ENCODE data around the gene ZAP70.
"Not testable (repeated sequence)": the region's sequence is repeated elsewhere in the genome, so short reads cannot be mapped to it uniquely, and the experiment has no call there.

Gene ZAP70
- total RNA-seq, result 230 to 720 (median 402) reads per million in 9 experiments

GRCh38 chr2:97713296-97714083 lies at the start of gene ZAP70:
Gene ZAP70 (plus strand): TSS chr2:97713576. CDS start chr2:97724037, 10,461 bp downstream.
- peak; percentile 68 for ATAC-seq (replicated peaks)
- Mint-ChIP-seq H3K27me3 (no peaks in the 10 kb centered on the region), H3K36me3 (ENCODE audit: insufficient read depth) (peaks cover 48% of the 10 kb centered on the region), H3K4me1 (ENCODE audit: low read depth in 2 of 2) (peaks cover 69 to 73% of the 10 kb centered on the region in 2 donors), H3K4me3 (peak within 1 kb of the TSS; percentile 95 to 96), H3K9me3 (no peaks in the 10 kb centered on the region), H3K27ac (peak within 1 kb of the TSS; percentile 97 to 99)
- DNase-seq, result peak; percentile 57 to 64 (median 57)

DNA sequence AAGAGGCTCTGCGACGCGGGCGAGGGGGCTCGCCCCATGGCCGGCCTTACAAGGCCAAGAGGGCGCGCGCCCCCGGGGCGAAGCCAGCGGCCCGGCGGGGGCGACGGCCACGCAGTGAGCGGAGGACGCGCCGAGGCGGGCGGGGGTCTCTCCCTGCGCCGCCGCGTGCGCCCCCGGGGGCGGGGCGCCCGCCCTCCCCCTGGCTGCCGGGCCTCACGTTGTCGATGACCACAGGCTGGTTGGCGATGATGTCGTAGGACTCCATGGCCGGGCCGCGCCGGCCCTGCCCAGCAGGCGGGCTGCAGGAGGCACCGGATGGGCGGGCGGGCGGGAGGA lies 49.8 kb upstream of the ZAP70 start:
- DNase-seq (no peak), ATAC-seq (replicated peaks) (no peak)
- H3K4me3 Mint-ChIP-seq, result peak overlapping the region; percentile 93 to 94
- no peaks in the 10 kb centered on the region for H3K9me3 Mint-ChIP-seq
- H3K36me3 Mint-ChIP-seq (ENCODE audit: insufficient read depth), result peaks cover 37% of the 10 kb centered on the region
- H3K27me3 Mint-ChIP-seq, result no peaks in the 10 kb centered on the region
- H3K27ac Mint-ChIP-seq, result peak overlapping the region; percentile 97 to 99
- peaks cover 29% of the 10 kb centered on the region in 2 donors for H3K4me1 Mint-ChIP-seq (ENCODE audit: low read depth in 2 of 2)

GRCh38 chr2:97663962-97664635 lies 49.3 kb upstream of the ZAP70 start, which contains the start of gene ACTR1B:
Gene ACTR1B (minus strand): TSS chr2:97664044. CDS start chr2:97663890, 154 bp downstream.
- Mint-ChIP-seq H3K27ac (peak within 1 kb of the TSS; percentile 97 to 99), H3K4me3 (peak within 1 kb of the TSS; percentile 93 to 94), H3K36me3 (ENCODE audit: insufficient read depth) (peaks cover 32% of the 10 kb centered on the region), H3K4me1 (ENCODE audit: low read depth in 2 of 2) (peaks cover 29% of the 10 kb centered on the region in 2 donors), H3K9me3 (no peaks in the 10 kb centered on the region), H3K27me3 (no peaks in the 10 kb centered on the region)
- DNase-seq, result peak; percentile 94 to 97 (median 96)
- ATAC-seq (replicated peaks), result peak; percentile 82

DNA sequence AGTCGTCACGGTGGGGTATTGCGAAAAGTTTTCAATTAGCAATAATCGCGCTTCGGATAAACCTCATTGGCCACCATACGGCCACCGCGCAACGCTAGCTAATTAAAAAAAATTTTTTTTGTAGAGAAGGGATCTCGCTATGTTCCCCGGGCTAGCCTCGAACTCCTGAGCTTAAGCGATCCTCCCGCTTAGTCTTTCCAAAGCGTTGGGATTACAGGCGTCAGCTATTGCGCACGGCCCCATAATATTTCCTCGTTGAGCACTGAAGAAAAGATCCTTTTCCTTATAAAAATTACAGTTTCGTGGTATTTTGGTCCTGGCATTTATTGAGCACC lies 48.8 kb upstream of the ZAP70 start:
- ATAC-seq (replicated peaks), result no peak
- DNase-seq, result no peak
- peaks cover 28 to 29% of the 10 kb centered on the region in 2 donors for H3K4me1 Mint-ChIP-seq (ENCODE audit: low read depth in 2 of 2)
- no peaks in the 10 kb centered on the region for H3K9me3 Mint-ChIP-seq
- H3K4me3 Mint-ChIP-seq, result peak overlapping the region; percentile 85 to 89
- H3K27me3 Mint-ChIP-seq, result no peaks in the 10 kb centered on the region
- peaks cover 28% of the 10 kb centered on the region for H3K36me3 Mint-ChIP-seq (ENCODE audit: insufficient read depth)
- H3K27ac Mint-ChIP-seq, result peak overlapping the region; percentile 96 to 99

GRCh38 chr2:97669448-97669847 lies 43.9 kb upstream of the ZAP70 start, which contains the start of gene C2orf92:
Gene C2orf92 (plus strand): TSS chr2:97669713. CDS start chr2:97669789, 76 bp downstream.
- DNase-seq (no peak), ATAC-seq (replicated peaks) (no peak)
- Mint-ChIP-seq H3K4me1 (ENCODE audit: low read depth in 2 of 2) (peaks cover 0 to 4% of the 10 kb centered on the region in 2 donors), H3K4me3 (no peak within 1 kb of the TSS), H3K27me3 (peaks cover 0 to 9% of the 10 kb centered on the region in 2 donors), H3K27ac (no peak within 1 kb of the TSS), H3K36me3 (ENCODE audit: insufficient read depth) (peaks cover 10% of the 10 kb centered on the region), H3K9me3 (no peaks in the 10 kb centered on the region)

GRCh38 chr2:97670471-97670870 lies 42.9 kb upstream of the ZAP70 start:
- peaks cover 0 to 9% of the 10 kb centered on the region in 2 donors for H3K27me3 Mint-ChIP-seq
- H3K9me3 Mint-ChIP-seq, result no peaks in the 10 kb centered on the region
- no peaks in the 10 kb centered on the region for H3K4me1 Mint-ChIP-seq (ENCODE audit: low read depth in 2 of 2)
- peaks cover 8% of the 10 kb centered on the region for H3K36me3 Mint-ChIP-seq (ENCODE audit: insufficient read depth)
- DNase-seq (no peak), ATAC-seq (replicated peaks) (no peak)
- no peak overlapping the region for H3K4me3 Mint-ChIP-seq
- H3K27ac Mint-ChIP-seq, result no peak overlapping the region

DNA sequence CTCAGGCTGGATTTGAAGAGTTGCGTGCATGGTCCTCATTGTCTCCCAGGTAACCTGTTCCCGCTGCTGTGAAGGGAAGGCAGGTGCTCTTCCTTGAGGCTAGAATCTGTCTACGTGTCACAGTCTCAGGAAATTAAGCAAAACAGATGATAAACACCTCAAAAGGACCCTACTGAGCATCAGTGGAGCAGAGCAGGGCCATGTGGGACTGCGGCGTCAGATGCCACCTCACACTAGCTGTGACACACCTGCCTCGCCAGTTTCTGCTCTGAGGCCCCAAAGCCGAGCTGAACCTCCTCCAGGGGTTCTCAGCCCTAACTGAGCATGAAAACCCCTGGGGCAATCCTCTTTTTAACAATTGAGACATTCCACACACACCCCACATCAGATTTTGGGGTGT lies 41.9 kb upstream of the ZAP70 start:
- DNase-seq (no peak), ATAC-seq (replicated peaks) (no peak)
- Mint-ChIP-seq H3K27ac (no peak overlapping the region), H3K27me3 (peaks cover 0 to 9% of the 10 kb centered on the region in 2 donors), H3K4me3 (no peak overlapping the region), H3K4me1 (ENCODE audit: low read depth in 2 of 2) (no peaks in the 10 kb centered on the region), H3K9me3 (no peaks in the 10 kb centered on the region), H3K36me3 (ENCODE audit: insufficient read depth) (peaks cover 2% of the 10 kb centered on the region)

DNA sequence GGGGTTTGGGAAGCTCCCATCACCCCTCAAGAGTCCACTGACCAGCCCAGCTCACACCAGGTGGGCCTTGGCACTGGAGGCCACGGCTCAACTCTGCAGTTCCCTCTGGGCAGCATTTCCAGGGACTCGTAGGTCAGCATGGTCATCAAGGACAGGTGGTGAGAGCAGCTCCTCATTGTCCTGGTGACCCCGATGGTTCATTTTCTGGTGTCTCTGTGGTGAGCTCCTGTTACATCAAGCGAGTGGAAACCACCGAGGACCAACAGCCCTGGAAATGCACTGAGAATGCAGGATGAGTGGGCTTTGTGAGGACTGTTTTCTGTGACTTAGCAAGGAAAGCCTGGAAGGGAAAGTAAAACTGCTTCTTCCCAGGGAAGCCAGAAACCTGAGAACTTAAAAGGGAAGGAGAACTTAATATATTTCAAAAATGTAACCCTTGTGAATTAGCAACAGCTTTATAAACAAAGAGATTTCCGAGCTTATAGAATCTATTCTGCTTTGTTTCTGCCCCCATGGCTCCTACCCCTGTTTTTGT lies 40.7 kb upstream of the ZAP70 start:
- not testable (repeated sequence) for H3K4me1 Mint-ChIP-seq (ENCODE audit: low read depth in 2 of 2); H3K27ac Mint-ChIP-seq; H3K27me3 Mint-ChIP-seq; ATAC-seq (replicated peaks); H3K36me3 Mint-ChIP-seq (ENCODE audit: insufficient read depth); DNase-seq; H3K9me3 Mint-ChIP-seq; H3K4me3 Mint-ChIP-seq

DNA sequence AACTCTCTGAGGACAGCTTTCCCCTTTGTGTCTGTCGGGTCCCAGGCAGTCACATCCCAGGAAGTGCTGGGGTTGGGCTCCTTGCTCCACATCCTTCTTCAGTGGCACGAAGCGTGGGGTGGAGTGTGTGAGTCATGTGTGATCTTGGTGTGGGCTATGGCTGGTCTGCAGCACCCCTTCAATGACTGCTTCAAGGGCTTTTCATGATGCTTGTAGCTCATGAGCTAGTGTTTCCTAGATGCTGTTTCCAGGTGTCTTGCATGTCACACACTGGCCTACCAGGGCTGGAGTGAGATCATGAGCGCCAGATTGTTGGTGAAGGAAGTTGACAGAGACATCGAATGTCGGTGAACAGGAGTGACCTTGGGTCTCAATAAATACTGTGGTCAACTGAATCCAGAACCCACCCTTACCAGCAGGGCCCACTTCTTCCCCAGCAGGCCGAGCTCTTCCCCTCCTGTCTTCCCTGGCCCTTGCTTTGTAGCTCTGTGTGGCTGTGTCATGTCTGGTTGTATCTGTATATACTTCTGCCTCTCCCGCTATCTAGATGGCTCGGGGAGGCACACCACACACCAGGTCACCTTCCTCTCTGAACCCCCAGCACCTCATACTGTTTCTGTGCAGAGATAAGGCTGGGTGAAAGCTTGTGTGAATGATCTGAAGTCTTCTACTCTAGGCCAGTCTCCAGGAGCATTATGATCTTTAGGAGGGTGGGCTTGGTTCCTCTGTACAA lies 40.0 kb upstream of the ZAP70 start:
- DNase-seq, result no peak
- ATAC-seq (replicated peaks), result no peak
- no peak overlapping the region for H3K4me3 Mint-ChIP-seq
- no peak overlapping the region for H3K27ac Mint-ChIP-seq
- H3K9me3 Mint-ChIP-seq, result no peaks in the 10 kb centered on the region
- H3K36me3 Mint-ChIP-seq (ENCODE audit: insufficient read depth), result no peaks in the 10 kb centered on the region
- no peaks in the 10 kb centered on the region for H3K4me1 Mint-ChIP-seq (ENCODE audit: low read depth in 2 of 2)
- peaks cover 0 to 9% of the 10 kb centered on the region in 2 donors for H3K27me3 Mint-ChIP-seq

DNA sequence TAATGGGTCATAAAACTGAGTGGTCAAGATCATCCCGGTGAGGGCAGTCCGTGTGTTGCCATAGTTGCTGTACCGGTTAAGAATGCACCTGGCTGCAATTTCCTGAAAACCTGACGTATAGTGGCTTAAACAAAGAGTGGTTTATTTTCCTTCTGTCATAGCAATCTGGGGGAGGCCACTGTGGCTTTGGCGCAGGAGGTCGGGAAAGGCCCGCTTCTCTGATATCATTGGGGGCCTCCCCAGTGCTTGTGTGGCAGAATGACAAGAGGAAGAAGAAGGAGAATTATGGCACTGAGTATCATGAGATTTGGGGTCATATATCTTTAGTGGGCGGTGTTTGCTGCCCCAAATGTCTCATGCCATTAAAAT lies 39.5 kb upstream of the ZAP70 start:
- Mint-ChIP-seq H3K36me3 (ENCODE audit: insufficient read depth) (no peaks in the 10 kb centered on the region), H3K27me3 (peaks cover 0 to 9% of the 10 kb centered on the region in 2 donors), H3K9me3 (no peaks in the 10 kb centered on the region), H3K4me1 (ENCODE audit: low read depth in 2 of 2) (no peaks in the 10 kb centered on the region), H3K4me3 (no peak overlapping the region), H3K27ac (no peak overlapping the region)
- DNase-seq (no peak), ATAC-seq (replicated peaks) (no peak)

DNA sequence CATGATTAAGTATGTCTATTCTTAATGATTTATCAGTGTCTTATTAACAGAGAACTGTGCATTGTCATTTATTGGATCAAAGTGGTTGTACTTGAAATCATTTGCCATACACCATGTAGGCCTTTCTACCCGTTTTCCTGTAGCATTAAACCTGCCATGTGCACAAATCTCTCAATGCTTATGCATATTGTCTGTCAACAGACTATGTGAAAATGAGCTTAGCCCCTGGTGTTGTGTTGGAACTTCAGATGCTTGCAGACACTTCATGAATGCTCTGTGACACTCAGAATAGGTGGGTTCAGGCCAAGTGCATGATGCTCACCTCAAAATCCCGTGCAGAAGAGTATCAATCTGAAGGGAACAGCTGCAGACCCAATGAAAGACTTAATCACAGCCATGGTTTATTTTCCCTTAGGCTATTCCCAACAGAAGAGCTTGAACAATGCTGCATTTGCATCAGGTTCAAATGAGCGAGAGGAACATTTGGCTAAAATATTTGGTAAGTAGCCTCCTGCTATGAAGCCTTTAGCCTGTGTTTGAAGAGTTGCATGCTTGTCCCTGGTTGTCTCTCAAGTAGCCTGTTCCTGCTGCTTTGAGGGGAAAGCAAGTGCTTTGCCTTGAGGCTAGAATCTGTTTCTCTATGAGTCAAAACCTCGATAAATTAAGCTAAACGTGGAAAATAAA lies 37.8 kb upstream of the ZAP70 start:
- Mint-ChIP-seq H3K4me3 (no peak overlapping the region), H3K9me3 (no peaks in the 10 kb centered on the region), H3K36me3 (ENCODE audit: insufficient read depth) (no peaks in the 10 kb centered on the region), H3K27me3 (peaks cover 0 to 9% of the 10 kb centered on the region in 2 donors), H3K27ac (no peak overlapping the region), H3K4me1 (ENCODE audit: low read depth in 2 of 2) (no peaks in the 10 kb centered on the region)
- DNase-seq (no peak), ATAC-seq (replicated peaks) (no peak)

GRCh38 chr2:97676620-97677019 lies 36.8 kb upstream of the ZAP70 start:
- no peaks in the 10 kb centered on the region for H3K4me1 Mint-ChIP-seq (ENCODE audit: low read depth in 2 of 2)
- no peak for ATAC-seq (replicated peaks)
- H3K27me3 Mint-ChIP-seq, result peaks cover 0 to 9% of the 10 kb centered on the region in 2 donors
- H3K9me3 Mint-ChIP-seq, result no peaks in the 10 kb centered on the region
- no peak for DNase-seq
- H3K27ac Mint-ChIP-seq, result no peak overlapping the region
- H3K36me3 Mint-ChIP-seq (ENCODE audit: insufficient read depth), result no peaks in the 10 kb centered on the region
- no peak overlapping the region for H3K4me3 Mint-ChIP-seq

- Mint-ChIP-seq H3K9me3 (no peaks in the 10 kb centered on the region), H3K4me3 (no peak overlapping the region), H3K4me1 (ENCODE audit: low read depth in 2 of 2) (no peaks in the 10 kb centered on the region), H3K27ac (no peak overlapping the region), H3K27me3 (peaks cover 0 to 9% of the 10 kb centered on the region in 2 donors), H3K36me3 (ENCODE audit: insufficient read depth) (no peaks in the 10 kb centered on the region)
- no peak for ATAC-seq (replicated peaks)
- DNase-seq, result no peak
Measured at GRCh38 chr2:97677480-97677879, 35.9 kb upstream of the ZAP70 start.

Data from effector memory CD8-positive, alpha-beta T cell (primary cell).